MM.1S (cell line): ENCODE results near the gene KIF20B.

ENCODE experiments used
- EZH2 ChIP-seq: fragments of 300-600 bp; sonication (generic); optimal IDR thresholded peaks from 2 replicates; pipeline ENCODE3; 2017; ENCODE audit warnings: low read depth, mild to moderate bottlenecking, antibody characterized with exemption, low read length, mixed read lengths
- EZH2phosphoT487 ChIP-seq: fragments of 300-600 bp; sonication (generic); IDR thresholded peaks from 2 replicates; pipeline ENCODE4 v1.6.1; 2018; ENCODE audit warnings: antibody characterized with exemption, low read length
- TF ChIP-seq, protein P1 (sequence below): fragments of 300-600 bp; sonication (generic); IDR thresholded peaks from 2 replicates; pipeline ENCODE4 v1.5.1; 2016; ENCODE audit warnings: antibody characterized with exemption, low read length, mixed read lengths

DNA sequence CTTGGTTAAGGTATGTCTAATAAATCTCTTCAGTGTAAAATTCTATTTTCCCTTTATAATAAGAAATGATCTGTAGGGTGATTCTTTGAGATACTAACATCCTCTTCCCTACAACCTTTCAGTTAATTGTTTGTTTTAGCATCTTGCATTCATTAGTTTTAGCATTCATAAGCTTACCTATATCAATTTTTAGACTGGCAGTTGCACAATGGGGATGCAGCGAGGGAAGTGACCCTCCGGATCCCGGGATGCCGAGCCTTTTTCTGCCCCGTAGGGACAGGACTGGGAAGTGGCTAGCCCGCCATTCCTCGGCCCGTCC lies 508 bp upstream of the KIF20B start:
- TF ChIP-seq, protein P1, sequence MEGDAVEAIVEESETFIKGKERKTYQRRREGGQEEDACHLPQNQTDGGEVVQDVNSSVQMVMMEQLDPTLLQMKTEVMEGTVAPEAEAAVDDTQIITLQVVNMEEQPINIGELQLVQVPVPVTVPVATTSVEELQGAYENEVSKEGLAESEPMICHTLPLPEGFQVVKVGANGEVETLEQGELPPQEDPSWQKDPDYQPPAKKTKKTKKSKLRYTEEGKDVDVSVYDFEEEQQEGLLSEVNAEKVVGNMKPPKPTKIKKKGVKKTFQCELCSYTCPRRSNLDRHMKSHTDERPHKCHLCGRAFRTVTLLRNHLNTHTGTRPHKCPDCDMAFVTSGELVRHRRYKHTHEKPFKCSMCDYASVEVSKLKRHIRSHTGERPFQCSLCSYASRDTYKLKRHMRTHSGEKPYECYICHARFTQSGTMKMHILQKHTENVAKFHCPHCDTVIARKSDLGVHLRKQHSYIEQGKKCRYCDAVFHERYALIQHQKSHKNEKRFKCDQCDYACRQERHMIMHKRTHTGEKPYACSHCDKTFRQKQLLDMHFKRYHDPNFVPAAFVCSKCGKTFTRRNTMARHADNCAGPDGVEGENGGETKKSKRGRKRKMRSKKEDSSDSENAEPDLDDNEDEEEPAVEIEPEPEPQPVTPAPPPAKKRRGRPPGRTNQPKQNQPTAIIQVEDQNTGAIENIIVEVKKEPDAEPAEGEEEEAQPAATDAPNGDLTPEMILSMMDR, result no peak
- TF ChIP-seq EZH2 (no peak), EZH2phosphoT487 (no peak)
